HG02840 (cell line): ENCODE results near the gene C1QA.

Experiments used
- ATAC-seq: cut with Tn5 transposase; IDR thresholded peaks from one replicate; pipeline ENCODE4 v1.9.1; 2021; ENCODE audit warnings: mild to moderate bottlenecking, moderate library complexity, moderate number of reproducible peaks; ENCODE audit not compliant: unreplicated experiment, low FRiP score

The C1QA gene

DNA sequence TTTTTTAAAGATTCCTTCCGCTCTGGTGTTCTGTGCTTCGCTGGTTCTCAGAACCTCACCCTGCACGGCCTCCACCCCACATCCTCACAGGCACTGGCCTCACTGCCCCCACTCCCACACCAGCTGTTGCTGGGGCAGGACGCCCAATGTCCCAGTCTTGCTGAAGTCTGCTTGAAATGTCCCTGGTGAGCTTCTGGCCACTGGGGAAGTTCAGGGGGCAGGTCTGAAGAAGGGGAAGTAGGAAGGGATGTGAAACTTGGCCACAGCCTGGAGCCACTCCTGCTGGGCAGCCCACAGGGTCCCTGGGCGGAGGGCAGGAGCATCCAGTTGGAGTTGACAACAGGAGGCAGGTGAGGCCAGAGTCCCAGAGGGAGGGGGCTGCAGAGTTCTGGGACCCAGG is at the start of gene C1QA:
Gene C1QA, plus strand, starts transcription at position 276 of the 400 bp plus-strand sequence. CDS start 989 bp downstream, outside the sequence.
- no peak for ATAC-seq

DNA sequence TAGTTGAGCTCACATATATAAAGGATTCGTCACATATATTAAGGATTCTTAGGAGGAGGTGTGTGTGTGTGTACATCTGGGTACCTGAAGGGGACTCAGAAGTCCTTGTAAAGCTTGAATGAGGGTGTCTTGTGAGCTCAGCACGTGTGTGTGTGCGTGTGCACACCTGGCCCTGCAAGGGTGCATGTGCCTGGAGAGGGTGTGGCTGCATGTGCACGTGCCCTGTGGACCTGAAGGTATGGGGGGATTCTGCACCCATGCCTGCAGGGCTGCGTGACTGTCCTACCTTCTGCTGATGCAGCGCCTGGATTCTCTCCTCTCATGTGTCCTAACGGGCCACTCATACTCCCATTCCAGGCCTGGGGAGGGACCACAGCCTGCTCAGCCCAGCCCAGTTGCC is 49.2 kb upstream of the C1QA start:
- ATAC-seq: no peak

DNA sequence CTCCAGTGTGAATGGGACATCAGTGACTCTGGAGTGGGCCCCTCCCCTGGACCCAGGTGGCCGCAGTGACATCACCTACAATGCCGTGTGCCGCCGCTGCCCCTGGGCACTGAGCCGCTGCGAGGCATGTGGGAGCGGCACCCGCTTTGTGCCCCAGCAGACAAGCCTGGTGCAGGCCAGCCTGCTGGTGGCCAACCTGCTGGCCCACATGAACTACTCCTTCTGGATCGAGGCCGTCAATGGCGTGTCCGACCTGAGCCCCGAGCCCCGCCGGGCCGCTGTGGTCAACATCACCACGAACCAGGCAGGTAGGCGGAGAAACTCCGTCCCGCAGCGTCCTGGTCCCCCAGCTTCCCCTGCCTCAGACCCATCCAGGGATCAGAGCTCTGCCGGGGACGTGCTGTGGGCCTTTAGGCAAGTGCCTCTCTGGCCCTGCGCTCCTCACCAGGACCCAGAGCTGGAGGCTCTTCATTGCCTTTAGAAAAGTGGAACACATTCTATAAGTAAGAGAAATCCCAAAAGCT is 47.5 kb upstream of the C1QA start:
- no peak for ATAC-seq

DNA sequence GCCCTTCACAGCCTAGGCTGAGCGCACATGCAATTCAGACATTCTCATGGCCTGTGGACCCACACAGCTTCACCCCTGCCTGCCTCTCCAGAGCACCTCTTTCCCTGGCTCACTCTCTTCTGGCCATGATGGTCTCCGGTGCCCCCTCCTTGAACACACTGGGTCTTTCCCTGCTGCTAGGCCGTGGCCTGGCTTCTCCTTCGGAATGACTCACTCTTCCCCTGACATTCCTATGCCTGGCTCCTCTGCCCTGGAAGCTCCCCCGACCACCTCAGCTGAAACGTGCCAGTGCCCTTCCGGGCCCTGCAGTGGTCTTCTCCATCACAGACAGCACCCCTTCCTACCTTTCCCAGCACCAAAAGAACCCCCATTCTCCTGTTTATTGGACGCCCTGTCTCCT is 44.9 kb upstream of the C1QA start:
- ATAC-seq: no peak

GRCh38 chr1:22592051-22592450 is 44.4 kb upstream of the C1QA start:
- ATAC-seq: no peak

GRCh38 chr1:22592919-22593790 is 43.3 kb upstream of the C1QA start:
- no peak for ATAC-seq

DNA sequence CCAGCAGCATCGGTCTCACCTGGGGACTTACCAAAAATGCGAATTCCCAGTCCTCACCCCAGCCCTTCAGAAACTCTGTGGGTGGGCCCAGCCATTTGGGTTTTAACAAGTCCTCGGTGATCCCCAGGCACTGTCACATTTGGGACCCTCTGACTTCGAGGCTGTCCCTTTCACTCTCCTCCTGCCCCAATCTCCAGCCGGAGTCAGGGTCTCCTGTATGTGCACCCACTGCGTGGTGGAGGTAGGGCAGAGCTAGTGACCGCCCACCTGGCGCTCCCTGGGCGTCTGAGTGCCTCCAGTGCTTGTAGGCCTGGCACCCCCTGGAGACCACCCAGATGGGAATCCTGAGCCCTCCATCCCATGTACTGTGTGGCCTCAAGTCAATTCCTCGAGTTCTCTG is 42.0 kb upstream of the C1QA start:
- no peak for ATAC-seq

DNA sequence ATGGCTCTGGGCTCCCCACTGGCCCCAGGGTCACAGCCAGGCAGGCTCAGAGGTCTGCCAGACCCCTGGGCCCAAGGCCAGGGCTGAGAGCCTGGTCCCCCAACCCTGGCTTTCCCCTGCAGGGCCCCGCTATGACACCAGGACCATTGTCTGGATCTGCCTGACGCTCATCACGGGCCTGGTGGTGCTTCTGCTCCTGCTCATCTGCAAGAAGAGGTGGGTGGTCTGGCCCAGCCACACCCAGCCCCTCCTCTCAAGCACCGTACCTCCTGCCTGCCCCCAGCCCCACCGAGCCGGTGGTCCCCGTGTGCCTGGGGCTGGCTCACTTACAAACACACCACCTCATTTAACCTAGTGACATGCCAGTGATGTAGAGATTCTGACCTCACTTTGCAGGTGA is 41.3 kb upstream of the C1QA start:
- ATAC-seq: no peak

GRCh38 chr1:22597301-22597965 is 39.0 kb upstream of the C1QA start:
- ATAC-seq: no peak

GRCh38 chr1:22597996-22598395 is 38.4 kb upstream of the C1QA start:
- ATAC-seq: no peak

DNA sequence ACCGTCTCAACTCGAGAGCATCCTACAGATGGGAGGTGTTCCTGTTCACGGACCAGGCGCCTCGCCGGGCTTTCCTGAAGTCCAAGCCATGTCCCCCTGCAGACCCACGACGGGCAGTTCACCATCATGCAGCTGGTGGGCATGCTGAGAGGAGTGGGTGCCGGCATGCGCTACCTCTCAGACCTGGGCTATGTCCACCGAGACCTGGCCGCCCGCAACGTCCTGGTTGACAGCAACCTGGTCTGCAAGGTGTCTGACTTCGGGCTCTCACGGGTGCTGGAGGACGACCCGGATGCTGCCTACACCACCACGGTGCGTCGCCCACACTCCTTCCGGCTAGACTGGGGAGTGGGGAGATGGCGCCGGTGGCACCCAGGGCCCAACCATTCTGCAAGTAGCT is 37.7 kb upstream of the C1QA start:
- ATAC-seq: no peak

DNA sequence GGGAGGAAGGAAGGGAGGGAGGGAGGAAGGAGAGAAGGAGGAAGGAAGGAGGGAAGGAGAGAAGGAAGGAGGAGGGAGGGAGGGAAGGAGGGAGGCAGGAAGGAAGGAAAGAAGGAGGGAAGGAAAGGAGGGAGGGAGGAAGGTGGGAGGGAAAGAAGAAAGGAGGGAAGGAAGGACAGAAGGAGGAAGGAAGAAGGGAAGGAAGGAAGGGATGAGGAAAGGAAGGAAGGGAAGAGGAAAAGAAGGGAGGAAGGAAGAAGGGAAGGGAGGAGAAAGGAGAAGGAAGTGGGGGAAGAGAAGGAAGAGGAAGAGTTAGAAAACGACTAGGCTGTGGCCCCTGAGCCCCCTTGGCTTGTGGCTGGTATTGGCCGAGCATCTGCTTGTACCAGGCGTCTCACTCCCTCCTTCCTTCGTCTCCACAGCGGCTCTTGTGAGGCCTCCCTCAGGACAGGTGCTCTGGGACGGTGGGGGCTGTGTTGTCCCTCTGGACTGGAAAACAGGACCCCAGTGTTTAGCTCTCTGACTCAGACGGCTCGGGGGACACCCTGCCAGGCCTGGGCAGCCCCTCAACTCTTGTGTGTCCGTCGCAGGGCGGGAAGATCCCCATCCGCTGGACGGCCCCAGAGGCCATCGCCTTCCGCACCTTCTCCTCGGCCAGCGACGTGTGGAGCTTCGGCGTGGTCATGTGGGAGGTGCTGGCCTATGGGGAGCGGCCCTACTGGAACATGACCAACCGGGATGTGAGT is 36.2 kb upstream of the C1QA start:
- no peak for ATAC-seq

DNA sequence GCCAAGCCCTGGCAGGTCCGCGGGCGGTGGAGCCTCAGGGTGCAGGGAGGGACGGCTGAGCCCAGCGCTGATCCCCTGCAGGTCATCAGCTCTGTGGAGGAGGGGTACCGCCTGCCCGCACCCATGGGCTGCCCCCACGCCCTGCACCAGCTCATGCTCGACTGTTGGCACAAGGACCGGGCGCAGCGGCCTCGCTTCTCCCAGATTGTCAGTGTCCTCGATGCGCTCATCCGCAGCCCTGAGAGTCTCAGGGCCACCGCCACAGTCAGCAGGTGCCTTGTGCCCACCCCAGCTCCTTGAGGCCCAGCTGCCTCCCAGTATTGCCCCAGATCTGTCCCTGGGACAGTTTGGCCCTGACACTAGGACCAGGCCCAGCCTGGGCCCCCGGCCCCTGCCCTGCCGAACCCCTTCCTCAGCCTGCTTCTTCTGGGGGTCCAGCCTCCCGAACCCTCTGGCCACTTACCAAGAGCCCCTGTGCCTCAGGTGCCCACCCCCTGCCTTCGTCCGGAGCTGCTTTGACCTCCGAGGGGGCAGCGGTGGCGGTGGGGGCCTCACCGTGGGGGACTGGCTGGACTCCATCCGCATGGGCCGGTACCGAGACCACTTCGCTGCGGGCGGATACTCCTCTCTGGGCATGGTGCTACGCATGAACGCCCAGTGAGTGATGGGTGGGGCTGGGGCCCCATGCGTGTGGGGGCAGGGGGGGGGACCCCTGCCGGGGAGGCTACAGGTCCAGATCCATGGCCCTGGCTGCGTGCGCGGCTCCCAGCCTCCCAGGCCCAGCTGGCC is 35.4 kb upstream of the C1QA start:
- ATAC-seq: no peak

DNA sequence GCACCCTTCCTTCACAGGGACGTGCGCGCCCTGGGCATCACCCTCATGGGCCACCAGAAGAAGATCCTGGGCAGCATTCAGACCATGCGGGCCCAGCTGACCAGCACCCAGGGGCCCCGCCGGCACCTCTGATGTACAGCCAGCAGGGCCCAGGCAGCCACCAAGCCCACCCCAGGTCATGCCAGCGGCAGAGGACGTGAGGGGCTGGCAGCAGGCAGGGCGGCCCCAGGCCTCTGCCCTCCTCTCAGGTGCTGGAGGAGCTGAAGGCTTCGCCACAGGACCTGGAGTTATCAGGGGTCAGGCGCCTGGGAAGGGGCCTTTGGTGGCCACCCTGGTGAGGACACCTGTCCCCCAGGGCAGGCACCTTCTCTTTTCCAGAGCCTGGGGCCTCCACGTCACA is 34.8 kb upstream of the C1QA start:
- no peak for ATAC-seq

DNA sequence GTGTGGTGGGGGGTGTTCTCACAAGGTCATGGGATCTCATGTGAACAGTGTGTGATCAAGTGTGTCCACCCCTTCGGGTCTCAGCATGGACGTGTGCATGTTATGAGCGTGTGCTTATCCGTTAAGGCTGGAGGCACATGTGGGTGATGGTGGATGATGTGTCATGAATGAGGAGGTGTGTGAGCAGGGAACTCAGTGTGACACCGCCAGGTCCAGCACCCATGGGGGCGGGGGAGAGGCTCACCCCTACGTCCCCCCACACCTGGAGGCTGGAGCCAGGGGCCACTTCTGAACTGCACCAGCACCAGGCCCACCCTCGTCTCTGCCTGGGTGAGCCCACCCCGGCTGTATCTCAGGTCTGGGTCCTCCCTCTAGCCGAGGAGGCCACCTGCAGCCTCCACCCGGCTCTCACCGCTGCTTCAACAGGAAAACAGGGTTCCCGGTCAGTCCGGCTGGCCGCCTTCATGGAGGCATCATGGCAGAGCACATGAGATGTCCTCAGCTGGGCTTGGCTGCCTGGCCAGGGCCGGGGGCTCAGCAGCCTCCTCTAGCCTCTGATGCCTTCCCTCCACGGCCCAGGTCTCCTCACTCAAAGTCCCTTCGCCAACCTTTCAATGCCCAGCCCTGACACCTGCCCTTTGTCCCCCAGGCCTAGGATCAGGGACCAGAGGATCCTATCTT is 34.2 kb upstream of the C1QA start:
- ATAC-seq: no peak

- no peak for ATAC-seq
These were observed 30.3 kb upstream of the C1QA start for GRCh38 chr1:22606161-22606560.

GRCh38 chr1:22607154-22607553 is 29.3 kb upstream of the C1QA start:
- no peak for ATAC-seq

DNA sequence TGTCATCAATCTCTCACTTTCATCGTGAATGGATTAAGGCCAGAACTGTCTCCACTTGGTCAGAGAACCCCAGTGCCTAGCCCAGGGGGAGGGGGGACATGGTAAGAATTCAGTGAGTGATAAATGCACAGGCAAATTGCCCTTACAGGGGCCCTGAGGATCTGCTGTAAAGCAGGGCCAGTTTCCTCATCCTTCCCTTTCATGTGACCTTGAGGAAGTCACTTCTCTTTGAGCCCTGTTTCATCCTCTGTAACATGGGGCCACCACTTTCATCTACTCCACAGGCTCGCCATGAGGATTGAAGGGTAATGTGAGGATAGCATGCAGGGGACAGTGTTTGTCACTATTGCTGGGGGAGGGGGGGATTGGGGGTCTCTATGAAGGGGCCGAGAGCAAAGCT is 28.1 kb upstream of the C1QA start:
- ATAC-seq: no peak

DNA sequence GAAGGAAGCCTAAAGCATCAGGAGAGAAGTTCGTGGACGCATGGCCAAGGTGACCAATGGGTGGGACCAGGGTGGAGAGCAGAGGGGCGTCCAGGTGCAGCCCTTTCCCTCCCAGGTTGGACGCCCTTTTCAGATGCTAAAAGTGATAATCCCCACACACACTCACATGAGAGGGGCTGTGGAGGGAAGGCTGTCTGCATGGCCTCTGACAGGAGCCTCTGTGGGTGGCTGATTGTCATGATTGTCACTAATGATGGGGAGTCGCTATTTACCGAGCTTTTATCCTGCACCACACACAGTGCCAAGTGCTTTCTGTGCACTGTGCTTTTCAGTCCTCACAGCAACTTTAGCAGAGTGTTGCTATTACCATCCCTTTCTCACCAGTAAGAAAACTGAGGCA is 27.1 kb upstream of the C1QA start:
- no peak for ATAC-seq

DNA sequence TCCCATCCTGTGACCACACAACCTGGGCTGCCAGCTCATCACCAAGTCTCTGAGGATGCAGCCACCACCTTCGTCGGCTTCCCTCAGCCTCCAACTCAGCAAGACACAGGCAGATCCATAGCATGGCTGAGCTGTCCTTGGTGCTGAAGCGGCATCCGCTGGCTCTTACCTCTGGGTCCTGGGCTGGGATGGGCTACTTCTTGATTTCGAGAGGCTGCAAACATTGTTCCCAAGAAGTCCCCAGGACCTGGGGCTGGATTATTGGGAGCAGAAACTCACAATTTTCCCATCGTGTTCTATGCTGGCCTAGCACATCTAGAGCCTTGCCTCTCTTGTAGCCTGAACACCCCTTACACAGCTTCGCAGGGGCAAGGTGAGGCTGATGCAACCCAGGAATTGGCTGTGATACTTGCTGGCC is 24.9 kb upstream of the C1QA start:
- ATAC-seq: no peak
